Cerebellar nuclear complex (tissue), 1 donor: ENCODE measurements around the gene TTC9C.
"Not testable (repeated sequence)": the region's sequence is repeated elsewhere in the genome, so short reads cannot be mapped to it uniquely, and the experiment has no call there.

Experiments
- DNase-seq, 2 experiments: peaks; one replicate each; lab custom pipeline; 2025; lab: John Stamatoyannopoulos, UW

TTC9C gene

GRCh38 chr11:62709247-62710000, 18.9 kb upstream of the TTC9C start:
- DNase-seq: peak; percentile 83 to 84

GRCh38 chr11:62710001-62710345, 18.3 kb upstream of the TTC9C start:
- no peak for DNase-seq

GRCh38 chr11:62712276-62712812, 15.9 kb upstream of the TTC9C start:
- no peak for DNase-seq

- DNase-seq: no peak
These were observed 15.4 kb upstream of the TTC9C start for GRCh38 chr11:62712861-62713260.

GRCh38 chr11:62713343-62713742, 14.9 kb upstream of the TTC9C start:
- DNase-seq: no peak

GRCh38 chr11:62715150-62716130, 12.8 kb upstream of the TTC9C start:
- no peak for DNase-seq

GRCh38 chr11:62716206-62716605, 12.1 kb upstream of the TTC9C start:
- DNase-seq: no peak

GRCh38 chr11:62716816-62717215, 11.5 kb upstream of the TTC9C start:
- no peak for DNase-seq

GRCh38 chr11:62719302-62719978, 8.8 kb upstream of the TTC9C start:
- no peak for DNase-seq

GRCh38 chr11:62721994-62722393, 6.3 kb upstream of the TTC9C start:
- no peak for DNase-seq

- DNase-seq: no peak
These were observed 4.1 kb upstream of the TTC9C start for GRCh38 chr11:62724171-62724570.

GRCh38 chr11:62725646-62726045, 2.6 kb upstream of the TTC9C start:
- DNase-seq: no peak

- no peak for DNase-seq
These were observed 2.0 kb upstream of the TTC9C start for GRCh38 chr11:62726156-62726914.

- DNase-seq: no peak
These were observed 1.4 kb upstream of the TTC9C start for GRCh38 chr11:62726915-62727164.

GRCh38 chr11:62727165-62727871, 968 bp upstream of the TTC9C start, which contains the start of gene HNRNPUL2:
HNRNPUL2 (minus strand) TSS chr11:62727457; CDS start chr11:62727156, 301 bp downstream.
- DNase-seq: peak; percentile 91 to 92

- DNase-seq: peak; percentile 63 to 91
These were observed 465 bp upstream of the TTC9C start for GRCh38 chr11:62727872-62728170.

- DNase-seq: not testable (repeated sequence)
These were observed 1.8 kb downstream of the TTC9C start for GRCh38 chr11:62730076-62730475.

GRCh38 chr11:62732830-62733229, 4.5 kb downstream of the TTC9C start:
- no peak for DNase-seq

GRCh38 chr11:62737196-62737595, 8.9 kb downstream of the TTC9C start:
- DNase-seq: no peak

GRCh38 chr11:62747475-62748160, 19.3 kb downstream of the TTC9C start:
- DNase-seq: no peak

GRCh38 chr11:62749931-62750330, 21.6 kb downstream of the TTC9C start:
- not testable (repeated sequence) for DNase-seq
